ENCODE measurements around the gene MYBPHL. TPM values are rescaled to one million over a fixed set of nuclear protein-coding genes. Genes with fewer than 3 reads are reported as not detected.

Gene MYBPHL
- total RNA-seq, 3 donors from 2014 or later (not counting 1 experiment from before 2014, with no cell fraction given) = not detected

DNA sequence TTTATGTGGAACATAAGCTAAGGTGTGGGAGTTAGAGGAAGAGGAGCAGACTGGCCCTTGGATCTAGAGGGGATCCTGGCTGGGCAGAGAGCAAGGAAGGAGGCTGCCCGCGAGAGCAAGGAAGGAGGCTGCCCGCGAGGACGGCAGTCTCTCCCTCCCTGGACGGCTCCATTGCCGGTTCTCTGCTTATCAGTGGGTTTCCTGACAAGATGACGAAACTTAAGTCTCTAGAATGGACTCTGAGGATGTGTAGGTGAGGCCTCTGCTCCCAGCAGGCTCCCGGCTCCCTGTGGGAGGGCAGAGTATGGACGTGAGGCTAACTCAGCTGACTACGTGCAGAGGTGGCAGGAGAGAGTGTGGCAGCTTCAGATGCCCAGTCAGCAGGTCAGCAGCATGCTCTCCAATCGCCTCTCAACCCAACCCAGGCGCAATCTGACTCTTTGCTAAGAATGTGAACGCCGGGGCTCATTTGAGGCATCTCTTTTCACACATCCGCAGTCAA, 6.1 kb downstream of the MYBPHL start:
- Mint-ChIP-seq H3K36me3 (no peaks in the 10 kb centered on the region), H3K9me3 (no peaks in the 10 kb centered on the region), H3K4me3 (no peak overlapping the region), H3K27me3 (ENCODE audit: low read depth in 2 of 2) (peaks cover 8 to 16% of the 10 kb centered on the region in 2 donors), H3K4me1 (no peaks in the 10 kb centered on the region), H3K27ac (no peak overlapping the region)
- H3K36me3 ChIP-seq (ENCODE audit: control insufficient read depth, insufficient read depth, low read length) = no peaks in the 10 kb centered on the region
- 66% methylated on average over 16 of the region's 16 CpGs for WGBS (ENCODE audit: insufficient coverage)
- intact Hi-C loops (cut with micrococcal nuclease) = no loop called here
- H3K9me3 ChIP-seq (ENCODE audit: control insufficient read depth, insufficient read depth, low read length) = no peaks in the 10 kb centered on the region
- no peaks in the 10 kb centered on the region for H3K4me1 ChIP-seq (ENCODE audit: control insufficient read depth, insufficient read depth, low read length)
- no peaks in the 10 kb centered on the region for H3K27me3 ChIP-seq (ENCODE audit: control insufficient read depth, insufficient read depth, low read length)
- H3K27ac ChIP-seq (ENCODE audit: low read length) = no peak overlapping the region
- ATAC-seq = no peak
- TF ChIP-seq, protein P1, sequence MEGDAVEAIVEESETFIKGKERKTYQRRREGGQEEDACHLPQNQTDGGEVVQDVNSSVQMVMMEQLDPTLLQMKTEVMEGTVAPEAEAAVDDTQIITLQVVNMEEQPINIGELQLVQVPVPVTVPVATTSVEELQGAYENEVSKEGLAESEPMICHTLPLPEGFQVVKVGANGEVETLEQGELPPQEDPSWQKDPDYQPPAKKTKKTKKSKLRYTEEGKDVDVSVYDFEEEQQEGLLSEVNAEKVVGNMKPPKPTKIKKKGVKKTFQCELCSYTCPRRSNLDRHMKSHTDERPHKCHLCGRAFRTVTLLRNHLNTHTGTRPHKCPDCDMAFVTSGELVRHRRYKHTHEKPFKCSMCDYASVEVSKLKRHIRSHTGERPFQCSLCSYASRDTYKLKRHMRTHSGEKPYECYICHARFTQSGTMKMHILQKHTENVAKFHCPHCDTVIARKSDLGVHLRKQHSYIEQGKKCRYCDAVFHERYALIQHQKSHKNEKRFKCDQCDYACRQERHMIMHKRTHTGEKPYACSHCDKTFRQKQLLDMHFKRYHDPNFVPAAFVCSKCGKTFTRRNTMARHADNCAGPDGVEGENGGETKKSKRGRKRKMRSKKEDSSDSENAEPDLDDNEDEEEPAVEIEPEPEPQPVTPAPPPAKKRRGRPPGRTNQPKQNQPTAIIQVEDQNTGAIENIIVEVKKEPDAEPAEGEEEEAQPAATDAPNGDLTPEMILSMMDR (IDR thresholded peaks at IDR 0.05) = no peak
- no peak overlapping the region for H3K4me3 ChIP-seq (ENCODE audit: low read length)
- no peak for DNase-seq

DNA sequence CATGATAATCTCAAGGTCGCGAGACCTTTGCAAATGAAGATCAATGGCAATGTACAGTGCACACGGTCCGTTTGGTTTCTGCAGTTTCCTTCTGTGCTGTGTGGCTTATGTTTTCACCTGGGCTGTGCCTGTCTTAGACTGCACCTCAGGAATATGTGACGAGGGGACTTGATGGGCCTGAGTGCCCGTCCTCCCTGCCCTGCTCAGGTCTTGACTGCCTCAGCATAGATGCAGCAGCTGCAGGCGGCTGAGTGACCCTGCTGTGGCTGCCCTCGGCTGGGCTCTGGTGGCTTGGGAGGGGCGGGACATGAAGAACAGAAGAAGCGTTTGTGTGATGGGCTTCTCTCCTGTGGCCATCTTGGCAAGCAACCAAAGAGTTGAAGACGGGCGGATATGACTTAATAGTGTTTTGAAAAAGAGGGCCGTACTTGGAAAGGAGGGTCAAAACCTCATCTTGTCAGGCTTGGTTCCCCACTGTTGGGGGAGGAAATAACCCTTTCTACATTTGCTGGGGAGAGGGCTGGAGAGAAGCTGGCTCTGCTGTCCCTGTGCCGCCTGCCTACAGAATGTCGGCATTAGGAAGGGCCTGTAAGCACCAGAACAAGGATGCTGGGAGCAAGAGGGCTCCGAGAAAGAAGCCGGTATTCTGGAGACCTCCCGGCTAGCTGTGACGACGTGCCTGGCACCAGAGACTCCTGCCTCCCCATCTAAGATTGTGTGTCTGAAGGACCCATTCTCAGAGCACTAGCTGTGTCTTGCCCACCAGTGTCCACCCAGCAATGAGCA, 7.1 kb downstream of the MYBPHL start:
- no peak overlapping the region for H3K4me3 ChIP-seq (ENCODE audit: low read length)
- Mint-ChIP-seq H3K4me3 (no peak overlapping the region), H3K27ac (no peak overlapping the region), H3K4me1 (no peaks in the 10 kb centered on the region), H3K27me3 (ENCODE audit: low read depth in 2 of 2) (peaks cover 11 to 26% of the 10 kb centered on the region in 2 donors), H3K36me3 (no peaks in the 10 kb centered on the region), H3K9me3 (no peaks in the 10 kb centered on the region)
- TF ChIP-seq, protein P1 (IDR thresholded peaks at IDR 0.05) = no peak
- intact Hi-C loops (cut with micrococcal nuclease) = no loop called here
- ATAC-seq (no peak), DNase-seq (no peak)
- no peaks in the 10 kb centered on the region for H3K27me3 ChIP-seq (ENCODE audit: control insufficient read depth, insufficient read depth, low read length)
- no peaks in the 10 kb centered on the region for H3K9me3 ChIP-seq (ENCODE audit: control insufficient read depth, insufficient read depth, low read length)
- no peaks in the 10 kb centered on the region for H3K4me1 ChIP-seq (ENCODE audit: control insufficient read depth, insufficient read depth, low read length)
- H3K27ac ChIP-seq (ENCODE audit: low read length) = no peak overlapping the region
- H3K36me3 ChIP-seq (ENCODE audit: control insufficient read depth, insufficient read depth, low read length) = no peaks in the 10 kb centered on the region
- 88% methylated on average over 20 of the region's 20 CpGs for WGBS (ENCODE audit: insufficient coverage)

DNA sequence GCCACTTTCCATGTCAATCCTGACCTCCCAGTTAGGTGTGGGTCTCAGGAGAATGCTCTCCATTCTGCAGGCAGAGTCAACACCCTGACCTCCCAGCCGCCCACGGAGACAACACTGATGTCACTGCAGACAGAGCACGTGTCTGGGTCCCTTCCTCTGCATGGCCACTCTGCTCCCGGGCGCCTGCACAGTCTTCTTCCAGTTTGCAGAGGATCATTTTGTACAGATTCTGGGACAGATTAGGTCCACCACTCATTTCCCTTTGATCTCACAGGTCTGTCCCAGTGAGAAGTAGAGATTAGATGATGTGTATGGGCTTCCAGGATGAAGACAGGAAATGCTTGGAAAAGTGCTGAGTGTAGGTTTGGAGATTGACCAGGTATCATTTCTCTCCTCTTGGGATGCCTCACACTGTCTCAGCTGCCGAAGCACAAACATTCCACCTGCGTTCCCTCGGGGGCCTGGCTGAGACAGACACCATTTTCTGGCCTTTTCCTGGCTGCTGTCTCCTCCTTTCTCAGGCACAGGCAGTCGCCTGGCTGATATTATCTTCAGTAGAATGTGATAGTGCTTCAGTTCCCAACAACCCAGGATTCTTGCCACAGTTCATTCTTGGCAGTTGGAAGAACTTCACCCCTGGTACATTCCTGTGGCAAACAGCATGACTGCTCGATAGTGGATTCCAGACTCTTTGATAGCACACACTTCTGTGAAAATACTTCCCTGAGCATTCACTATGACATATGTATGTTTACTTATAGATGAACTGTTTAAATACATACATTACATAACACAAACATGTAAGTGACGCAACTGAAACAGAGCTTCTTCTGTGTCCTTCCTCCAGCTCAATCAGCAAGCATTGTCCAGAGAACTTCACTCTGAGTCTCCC, 7.9 kb downstream of the MYBPHL start:
- Histone ChIP-seq H3K9me3 (ENCODE audit: control insufficient read depth, insufficient read depth, low read length) (no peaks in the 10 kb centered on the region), H3K27ac (ENCODE audit: low read length) (no peak overlapping the region), H3K36me3 (ENCODE audit: control insufficient read depth, insufficient read depth, low read length) (no peaks in the 10 kb centered on the region), H3K4me3 (ENCODE audit: low read length) (no peak overlapping the region), H3K27me3 (ENCODE audit: control insufficient read depth, insufficient read depth, low read length) (no peaks in the 10 kb centered on the region), H3K4me1 (ENCODE audit: control insufficient read depth, insufficient read depth, low read length) (no peaks in the 10 kb centered on the region)
- H3K9me3 Mint-ChIP-seq = no peaks in the 10 kb centered on the region
- peaks cover 11 to 34% of the 10 kb centered on the region in 2 donors for H3K27me3 Mint-ChIP-seq (ENCODE audit: low read depth in 2 of 2)
- intact Hi-C loops (cut with micrococcal nuclease) = no loop called here
- no peak overlapping the region for H3K27ac Mint-ChIP-seq
- ATAC-seq (no peak), DNase-seq (no peak)
- H3K36me3 Mint-ChIP-seq = no peaks in the 10 kb centered on the region
- no peak overlapping the region for H3K4me3 Mint-ChIP-seq
- 83% methylated on average over 11 of the region's 11 CpGs for WGBS (ENCODE audit: insufficient coverage)
- TF ChIP-seq, protein P1 (IDR thresholded peaks at IDR 0.05) = no peak
- no peaks in the 10 kb centered on the region for H3K4me1 Mint-ChIP-seq
